Stimulated activated CD8-positive, alpha-beta memory T cell treated with anti-CD3 and anti-CD28 coated beads, Interleukin-15, amount 100 ng/mL, for 48 hours (primary cell): ENCODE results near the gene SYTL5.
"Not testable (repeated sequence)": the region's sequence is repeated elsewhere in the genome, so short reads cannot be mapped to it uniquely, and the experiment has no call there.

Experiments used
- DNase-seq, 2 donors: peaks; one replicate each; pipeline ENCODE4 v3.0.0-alpha.2; 2020; ENCODE audit warnings: low read depth in 2 of 2

Gene SYTL5

GRCh38 chrX:38006291-38006690, at the start of gene SYTL5:
Gene SYTL5 (plus strand): TSS chrX:38006553. CDS start chrX:38033890, 27,337 bp downstream.
- DNase-seq = no peak

- no peak for DNase-seq
Observed at GRCh38 chrX:37958525-37959211, 47.7 kb upstream of the SYTL5 start.

- no peak for DNase-seq
Observed at GRCh38 chrX:37959212-37960021, 46.9 kb upstream of the SYTL5 start.

- DNase-seq = no peak
Observed at GRCh38 chrX:37961118-37961517, 45.2 kb upstream of the SYTL5 start.

GRCh38 chrX:37967714-37968113, 38.6 kb upstream of the SYTL5 start:
- no peak for DNase-seq

- no peak for DNase-seq
Observed at GRCh38 chrX:37975421-37975820, 30.9 kb upstream of the SYTL5 start.

GRCh38 chrX:37976153-37976552, 30.2 kb upstream of the SYTL5 start:
- DNase-seq = no peak

GRCh38 chrX:37984880-37985279, 21.5 kb upstream of the SYTL5 start:
- no peak for DNase-seq

- no peak for DNase-seq
Observed at GRCh38 chrX:37986893-37987292, 19.5 kb upstream of the SYTL5 start.

GRCh38 chrX:37989304-37989703, 17.0 kb upstream of the SYTL5 start:
- DNase-seq = no peak

- not testable (repeated sequence) for DNase-seq
Observed at GRCh38 chrX:37991303-37991702, 15.1 kb upstream of the SYTL5 start.

GRCh38 chrX:37993176-37993575, 13.2 kb upstream of the SYTL5 start:
- no peak for DNase-seq

GRCh38 chrX:37993837-37994619, 12.3 kb upstream of the SYTL5 start:
- no peak for DNase-seq

- no peak for DNase-seq
Observed at GRCh38 chrX:37995428-37995827, 10.9 kb upstream of the SYTL5 start.

- DNase-seq = no peak
Observed at GRCh38 chrX:37997096-37997495, 9.3 kb upstream of the SYTL5 start.

GRCh38 chrX:37998586-37999262, 7.6 kb upstream of the SYTL5 start:
- no peak for DNase-seq

- DNase-seq = no peak
Observed at GRCh38 chrX:38000706-38001105, 5.6 kb upstream of the SYTL5 start.

GRCh38 chrX:38004046-38004445, 2.3 kb upstream of the SYTL5 start:
- DNase-seq = no peak

- no peak for DNase-seq
Observed at GRCh38 chrX:38006778-38007177, 425 bp downstream of the SYTL5 start.

- DNase-seq = no peak
Observed at GRCh38 chrX:38008658-38009057, 2.3 kb downstream of the SYTL5 start.

GRCh38 chrX:38009641-38010040, 3.3 kb downstream of the SYTL5 start:
- no peak for DNase-seq
